Esophagus muscularis mucosa (tissue), 4 donors: ENCODE results near the gene USP48. TPM values are rescaled to one million over a fixed set of nuclear protein-coding genes. Genes with fewer than 3 reads are reported as not detected.
"Not testable (repeated sequence)": the region's sequence is repeated elsewhere in the genome, so short reads cannot be mapped to it uniquely, and the experiment has no call there.

Experiments
- DNase-seq: peaks from one replicate; pipeline ENCODE4 v3.0.0-alpha.2; 2017; ENCODE audit errors: extremely low spot score
- H3K27ac ChIP-seq, 4 donors: fragments of 200-600 bp; sonication (generic); replicated peaks in 1 of 4; 1 replicate in 3 of 4; 2 replicates in 1 of 4; pipeline ENCODE4 v1.5.1; 2016 to 2019; ENCODE audit warnings: mild to moderate bottlenecking in 1 of 4
- H3K27me3 ChIP-seq, 4 donors: fragments of 200-600 bp; sonication (generic); one replicate each; pipeline versions ENCODE4 v1.5.1 to v1.6.0; 2016 to 2019
- H3K36me3 ChIP-seq, 4 donors: fragments of 200-600 bp; sonication (generic); one replicate each; pipeline ENCODE4 v1.5.1; 2016 to 2019
- H3K4me1 ChIP-seq, 4 donors: fragments of 200-600 bp; sonication (generic); one replicate each; pipeline ENCODE4 v1.5.1; 2016 to 2019
- H3K4me3 ChIP-seq, 4 donors: fragments of 200-600 bp; sonication (generic); 1 replicate in 2 of 4; 2 replicates in 2 of 4; pipeline ENCODE4 v1.5.1; 2016 to 2019; ENCODE audit warnings: mild to moderate bottlenecking in 4 of 4, moderate library complexity in 1 of 4
- H3K9me3 ChIP-seq, 4 donors: fragments of 200-600 bp; sonication (generic); 1 replicate in 3 of 4; 2 replicates in 1 of 4; pipeline ENCODE4 v1.5.1; 2016 to 2019
- EP300 ChIP-seq: sonication (generic); formaldehyde crosslinking; IDR thresholded peaks from one replicate; pipeline ENCODE4 v1.6.1; 2017; ENCODE audit warnings: antibody characterized with exemption
- POLR2A ChIP-seq: fragments of 450-650 bp; IDR thresholded peaks from one replicate; pipeline ENCODE4 v1.6.1; 2017; ENCODE audit warnings: antibody characterized with exemption, moderate library complexity, mild to moderate bottlenecking, low read depth
- POLR2AphosphoS5 ChIP-seq, 2 donors: sonication (generic); formaldehyde crosslinking; IDR thresholded peaks; one replicate each; pipeline ENCODE4 v1.6.1; 2017; ENCODE audit warnings: antibody characterized with exemption in 2 of 2
- WGBS: methylation state at CpG from one replicate; pipeline ENCODE4 v1.1.5; 2018; 5-methylcytosine and 5-hydroxymethylcytosine counted together
- intact Hi-C: fragments of 100-400 bp; cut with DNase I; formaldehyde crosslinking; loops from one replicate; pipeline ENCODE4 v1.15.1; 2023
- total RNA-seq, 4 donors: library from RNA; depleted of rRNA; stranded (reverse); fragments of >200 nt; gene quantifications; one replicate each; pipeline versions ENCODE4 v1.1.0 to v1.2.1, GENCODE V29; 2016
- TF ChIP-seq, protein P1 (sequence below), 3 experiments: fragments of 200-600 bp in 2 of 3; fragments of 450-650 bp in 1 of 3; sonication (generic) in 2 of 3; IDR thresholded peaks; one replicate each; pipeline ENCODE4 v1.5.1; 2017 to 2019; ENCODE audit warnings: antibody characterized with exemption in 3 of 3, mild to moderate bottlenecking in 2 of 3, moderate library complexity in 1 of 3

The USP48 gene
- total RNA-seq, 4 donors from 2014 or later = 29.3 to 46.5 (median 37.7) TPM

DNA sequence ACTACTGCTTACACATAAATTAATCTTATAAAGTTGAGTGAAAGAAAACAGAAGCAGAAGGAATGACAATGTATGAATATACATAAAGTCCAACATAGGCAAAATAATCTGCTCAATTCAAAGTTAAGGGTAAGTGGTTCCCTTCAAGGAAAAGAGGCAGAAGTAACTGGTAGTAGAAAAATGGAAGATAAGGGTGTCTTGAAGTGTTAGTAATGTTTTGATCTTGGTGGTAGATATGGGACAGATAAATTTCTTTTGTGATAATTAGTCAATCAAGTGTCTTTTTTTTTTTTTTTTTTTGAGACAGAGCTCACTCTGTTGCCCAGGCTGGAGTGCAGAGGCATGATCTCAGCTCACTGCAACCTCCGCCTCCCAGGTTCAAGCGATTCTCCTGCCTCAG lies 12.7 kb downstream of the USP48 start:
- Histone ChIP-seq H3K4me3 (no peak overlapping the region), H3K9me3 (no peaks in the 10 kb centered on the region), H3K36me3 (no peaks in the 10 kb centered on the region), H3K4me1 (peaks cover 25 to 55% (median 34%) of the 10 kb centered on the region in 4 donors), H3K27me3 (no peaks in the 10 kb centered on the region), H3K27ac (no peak overlapping the region)
- TF ChIP-seq POLR2AphosphoS5 (IDR thresholded peaks at IDR 0.05) (no peak), POLR2A (no peak), EP300 (no peak)
- TF ChIP-seq, protein P1, sequence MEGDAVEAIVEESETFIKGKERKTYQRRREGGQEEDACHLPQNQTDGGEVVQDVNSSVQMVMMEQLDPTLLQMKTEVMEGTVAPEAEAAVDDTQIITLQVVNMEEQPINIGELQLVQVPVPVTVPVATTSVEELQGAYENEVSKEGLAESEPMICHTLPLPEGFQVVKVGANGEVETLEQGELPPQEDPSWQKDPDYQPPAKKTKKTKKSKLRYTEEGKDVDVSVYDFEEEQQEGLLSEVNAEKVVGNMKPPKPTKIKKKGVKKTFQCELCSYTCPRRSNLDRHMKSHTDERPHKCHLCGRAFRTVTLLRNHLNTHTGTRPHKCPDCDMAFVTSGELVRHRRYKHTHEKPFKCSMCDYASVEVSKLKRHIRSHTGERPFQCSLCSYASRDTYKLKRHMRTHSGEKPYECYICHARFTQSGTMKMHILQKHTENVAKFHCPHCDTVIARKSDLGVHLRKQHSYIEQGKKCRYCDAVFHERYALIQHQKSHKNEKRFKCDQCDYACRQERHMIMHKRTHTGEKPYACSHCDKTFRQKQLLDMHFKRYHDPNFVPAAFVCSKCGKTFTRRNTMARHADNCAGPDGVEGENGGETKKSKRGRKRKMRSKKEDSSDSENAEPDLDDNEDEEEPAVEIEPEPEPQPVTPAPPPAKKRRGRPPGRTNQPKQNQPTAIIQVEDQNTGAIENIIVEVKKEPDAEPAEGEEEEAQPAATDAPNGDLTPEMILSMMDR (IDR thresholded peaks at IDR 0.05) = no peak
- no peak for DNase-seq
- intact Hi-C loops = no loop called here
- 87% methylated on average over 2 of the region's 2 CpGs for WGBS

- 94% methylated on average over 8 of the region's 8 CpGs for WGBS
- H3K9me3 ChIP-seq, H3K4me3 ChIP-seq, DNase-seq, H3K27ac ChIP-seq, H3K36me3 ChIP-seq, H3K27me3 ChIP-seq: not testable (repeated sequence)
- intact Hi-C loops = loop anchor here (10.0 kb wide), 1 partner anchor 198 kb away; no protein-coding TSS in a partner anchor
- peaks cover 43 to 74% (median 50%) of the 10 kb centered on the region in 4 donors for H3K4me1 ChIP-seq
These were observed 15.8 kb downstream of the USP48 start for GRCh38 chr1:21767106-21767505.

DNA sequence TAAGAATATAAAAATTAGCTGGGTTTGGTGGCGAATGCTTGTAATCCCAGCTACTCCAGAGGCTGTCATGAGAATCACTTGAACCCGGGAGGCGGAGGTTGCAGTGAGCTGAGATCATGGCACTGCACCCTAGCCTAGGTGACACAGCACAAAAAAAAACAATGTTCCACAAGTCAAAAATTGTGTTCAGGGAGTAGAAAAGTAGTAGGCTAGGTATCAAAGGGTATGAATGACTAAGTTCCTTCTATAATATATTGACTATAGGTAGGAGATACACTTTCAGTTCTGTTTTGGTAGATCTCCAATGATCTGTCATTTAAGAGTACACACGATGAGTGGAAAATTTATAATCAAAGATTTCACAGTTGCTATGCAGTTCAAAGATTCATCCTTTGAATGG lies 16.7 kb downstream of the USP48 start:
- H3K36me3 ChIP-seq = no peaks in the 10 kb centered on the region
- H3K4me1 ChIP-seq = peaks cover 43 to 77% (median 52%) of the 10 kb centered on the region in 4 donors
- peak overlapping the region in 1 of 4 donors; percentile 70 for H3K27ac ChIP-seq
- H3K4me3 ChIP-seq = no peak overlapping the region
- no peaks in the 10 kb centered on the region for H3K9me3 ChIP-seq
- DNase-seq = no peak
- 81% methylated on average over 4 of the region's 4 CpGs for WGBS
- intact Hi-C loops = loop anchor here (10.0 kb wide), 1 partner anchor 199 kb away; no protein-coding TSS in a partner anchor
- H3K27me3 ChIP-seq = no peaks in the 10 kb centered on the region
- TF ChIP-seq EP300 = no peak
- TF ChIP-seq POLR2A = no peak
- TF ChIP-seq, protein P1 (IDR thresholded peaks at IDR 0.05) = no peak
- TF ChIP-seq POLR2AphosphoS5 (IDR thresholded peaks at IDR 0.05) = no peak

GRCh38 chr1:21764615-21765423 lies 18.1 kb downstream of the USP48 start:
- Histone ChIP-seq H3K4me3 (no peak overlapping the region), H3K4me1 (peaks cover 43 to 76% (median 52%) of the 10 kb centered on the region in 4 donors), H3K27ac (peak overlapping the region; percentile 49 to 72 (median 68)), H3K36me3 (no peaks in the 10 kb centered on the region), H3K27me3 (no peaks in the 10 kb centered on the region), H3K9me3 (no peaks in the 10 kb centered on the region)
- WGBS = 51% methylated on average over 13 of the region's 13 CpGs
- peak; percentile 20 to 58 for TF ChIP-seq POLR2AphosphoS5 (IDR thresholded peaks at IDR 0.05)
- no peak for TF ChIP-seq POLR2A
- intact Hi-C loops = loop anchor here (10.0 kb wide), 1 partner anchor 200 kb away; no protein-coding TSS in a partner anchor
- DNase-seq = no peak

DNA sequence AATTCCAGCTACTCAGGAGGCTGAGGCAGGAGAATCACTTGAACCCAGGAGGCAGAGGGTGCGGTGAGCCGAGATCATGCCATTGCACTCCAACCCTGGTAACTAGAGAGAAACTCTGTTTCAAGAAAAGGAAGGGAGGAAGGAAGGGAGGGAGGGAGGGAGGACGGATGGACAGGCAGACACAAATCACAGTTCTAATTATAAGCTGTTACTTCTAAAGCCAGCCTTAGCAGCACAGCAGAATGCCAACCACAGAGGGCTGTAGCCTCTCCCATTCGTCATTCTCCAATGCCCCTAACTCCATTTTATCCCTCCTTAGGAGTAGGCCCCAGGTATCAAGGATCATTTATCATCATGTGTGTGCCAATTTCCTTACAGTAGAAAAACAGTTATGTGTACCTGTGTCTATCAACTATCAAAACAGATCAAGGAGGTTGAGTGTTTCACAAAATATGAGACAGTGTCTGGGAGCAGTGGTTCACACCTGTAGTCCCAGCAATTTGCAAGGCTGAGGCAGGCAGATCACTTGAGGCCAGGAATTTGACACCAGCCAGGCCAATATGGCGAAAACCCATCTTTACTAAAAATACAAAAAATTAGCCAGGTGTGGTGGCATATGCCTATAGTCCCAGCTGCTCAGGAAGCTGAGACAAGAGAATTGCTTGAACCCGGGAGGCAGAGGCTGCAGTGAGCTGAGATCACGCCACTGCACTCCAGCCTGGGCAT lies 19.1 kb downstream of the USP48 start:
- no peak for DNase-seq
- Histone ChIP-seq H3K9me3 (no peaks in the 10 kb centered on the region), H3K27me3 (no peaks in the 10 kb centered on the region), H3K27ac (peak overlapping the region; percentile 49 to 72 (median 68)), H3K4me1 (peaks cover 50 to 79% (median 58%) of the 10 kb centered on the region in 4 donors), H3K36me3 (no peaks in the 10 kb centered on the region), H3K4me3 (no peak overlapping the region)
- 76% methylated on average over 7 of the region's 7 CpGs for WGBS
- intact Hi-C loops = loop anchor here (10.0 kb wide), 1 partner anchor 201 kb away; no protein-coding TSS in a partner anchor
- no peak for TF ChIP-seq POLR2AphosphoS5 (IDR thresholded peaks at IDR 0.05)
- TF ChIP-seq EP300 = no peak
- TF ChIP-seq, protein P1 (IDR thresholded peaks at IDR 0.05) = no peak
- no peak for TF ChIP-seq POLR2A
